ENCODE results near the gene ZNFX1.

- TF ChIP-seq POLR2A (IDR thresholded peaks at IDR 0.05): no peak
- TF ChIP-seq CTCF (IDR thresholded peaks at IDR 0.05): no peak
- no peak for TF ChIP-seq POLR2AphosphoS5 (IDR thresholded peaks at IDR 0.05; ENCODE audit: insufficient read depth in 1 of 2, low read depth in 1 of 2)
Measured at GRCh38 chr20:49273696-49274277, 4.1 kb downstream of the ZNFX1 start.

Data from vagina (tissue), 2 donors.